HG03432 (cell line): ENCODE data around the gene PAK6.

Experiments used
- ATAC-seq: cut with Tn5 transposase; IDR thresholded peaks from one replicate; pipeline ENCODE4 v1.9.1; 2021; ENCODE audit warnings: mild to moderate bottlenecking, moderate library complexity; ENCODE audit not compliant: unreplicated experiment

Gene PAK6

GRCh38 chr15:40254452-40254851, 15.6 kb downstream of the PAK6 start:
- no peak for ATAC-seq

GRCh38 chr15:40255033-40255432, 16.2 kb downstream of the PAK6 start:
- no peak for ATAC-seq

GRCh38 chr15:40256638-40257235, 17.9 kb downstream of the PAK6 start:
- no peak for ATAC-seq

- ATAC-seq: no peak
Observed at GRCh38 chr15:40257656-40258450, 19.0 kb downstream of the PAK6 start.

GRCh38 chr15:40258544-40258943, 19.7 kb downstream of the PAK6 start:
- no peak for ATAC-seq

GRCh38 chr15:40259021-40259420, 20.2 kb downstream of the PAK6 start:
- ATAC-seq: no peak

- ATAC-seq: no peak
Observed at GRCh38 chr15:40263024-40263754, 24.3 kb downstream of the PAK6 start.

- no peak for ATAC-seq
Observed at GRCh38 chr15:40264321-40265153, 25.7 kb downstream of the PAK6 start.

GRCh38 chr15:40265355-40265754, 26.5 kb downstream of the PAK6 start:
- no peak for ATAC-seq

GRCh38 chr15:40265875-40266274, 27.0 kb downstream of the PAK6 start:
- ATAC-seq: no peak

GRCh38 chr15:40266828-40267304, 28.0 kb downstream of the PAK6 start:
- ATAC-seq: no peak

GRCh38 chr15:40267670-40268069, 28.8 kb downstream of the PAK6 start:
- ATAC-seq: no peak

- ATAC-seq: no peak
Observed at GRCh38 chr15:40269604-40270003, 30.7 kb downstream of the PAK6 start.

- no peak for ATAC-seq
Observed at GRCh38 chr15:40270246-40270995, 31.6 kb downstream of the PAK6 start.

GRCh38 chr15:40271685-40272484, 33.0 kb downstream of the PAK6 start:
- ATAC-seq: no peak

- no peak for ATAC-seq
Observed at GRCh38 chr15:40272485-40273056, 33.7 kb downstream of the PAK6 start.

GRCh38 chr15:40273428-40273827, 34.6 kb downstream of the PAK6 start:
- no peak for ATAC-seq

- ATAC-seq: no peak
Observed at GRCh38 chr15:40274350-40275274, 35.7 kb downstream of the PAK6 start.
